C4-2B (cell line): ENCODE measurements around the gene UNC13B.

ENCODE experiments used
- H3K27ac ChIP-seq: fragments of 450-650 bp; 2 replicates; pipeline ENCODE4 v1.5.1; 2017
- CTCF ChIP-seq: fragments of 450-650 bp; conservative IDR thresholded peaks from 2 replicates; pipeline ENCODE4 v1.5.1; 2017; ENCODE audit warnings: mild to moderate bottlenecking
- ZFX ChIP-seq: fragments of 450-650 bp; IDR thresholded peaks from 2 replicates; pipeline ENCODE4 v1.6.1; 2017

UNC13B gene

GRCh38 chr9:35395706-35396101 is 233.9 kb downstream of the UNC13B start:
- TF ChIP-seq ZFX (no peak), CTCF (no peak)
- no peak overlapping the region for H3K27ac ChIP-seq

DNA sequence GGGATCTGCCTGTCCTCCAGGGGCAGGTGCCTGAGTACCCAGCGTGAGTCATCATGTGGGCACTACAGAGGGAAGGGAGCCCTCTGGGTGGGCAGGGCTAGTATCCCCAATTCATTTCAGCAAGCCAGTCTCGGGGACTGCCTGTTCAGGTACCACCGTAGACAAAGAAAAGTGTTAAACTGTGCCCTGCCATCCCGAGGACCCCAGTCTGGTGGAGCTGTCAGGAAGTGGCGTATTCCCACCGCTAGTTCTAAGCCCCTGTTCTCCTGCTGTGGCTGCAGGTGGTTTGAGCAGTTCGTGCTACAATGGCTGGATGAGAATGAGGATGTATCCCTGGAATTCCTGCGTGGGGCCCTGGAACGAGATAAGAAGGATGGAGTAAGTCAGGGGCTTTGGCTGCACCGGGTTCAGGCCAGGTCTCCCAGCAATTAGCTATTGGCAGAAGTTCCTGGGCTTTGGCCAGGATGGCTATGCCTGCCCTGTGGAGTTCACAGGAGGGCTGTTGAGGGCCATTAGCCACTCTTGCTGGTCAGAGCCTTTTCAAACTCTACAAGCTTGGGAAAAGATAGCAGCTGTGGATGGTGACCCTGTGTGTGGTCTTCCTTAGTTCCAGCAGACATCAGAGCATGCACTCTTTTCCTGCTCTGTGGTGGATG is 234.9 kb downstream of the UNC13B start:
- TF ChIP-seq ZFX, result no peak
- TF ChIP-seq CTCF, result no peak
- no peak overlapping the region for H3K27ac ChIP-seq

- no peak for TF ChIP-seq ZFX
- no peak for TF ChIP-seq CTCF
These were observed 235.4 kb downstream of the UNC13B start for GRCh38 chr9:35397216-35397698.

GRCh38 chr9:35397923-35398322 is 236.1 kb downstream of the UNC13B start:
- TF ChIP-seq CTCF, result no peak
- no peak for TF ChIP-seq ZFX

More at GRCh38 chr9:35397216-35397698, 235.4 kb downstream of the UNC13B start:
- no peak overlapping the region for H3K27ac ChIP-seq

GRCh38 chr9:35398651-35399335 is 237.0 kb downstream of the UNC13B start:
- TF ChIP-seq CTCF, result no peak
- no peak for TF ChIP-seq ZFX

More at GRCh38 chr9:35397923-35398322, 236.1 kb downstream of the UNC13B start:
- H3K27ac ChIP-seq, result no peak overlapping the region

DNA sequence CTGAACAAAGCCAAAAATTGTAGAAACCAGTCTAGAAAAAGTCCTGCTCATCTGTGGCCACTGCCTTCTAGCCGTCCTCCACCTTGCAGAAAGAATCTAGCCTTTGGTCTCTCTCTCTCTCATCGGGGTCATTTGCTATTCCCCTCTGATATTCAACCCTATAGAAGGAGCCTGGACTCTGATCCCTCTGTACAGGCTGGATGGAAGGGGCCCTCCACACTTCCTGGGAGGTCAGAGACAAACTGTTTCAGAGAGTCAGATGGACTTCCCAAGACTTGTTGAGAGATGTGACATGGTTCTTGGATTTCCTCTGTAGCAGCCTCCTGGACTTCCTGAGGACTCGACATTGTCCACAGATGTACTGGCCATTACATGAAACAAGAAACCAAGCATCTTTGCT is 243.1 kb downstream of the UNC13B start:
- no peak overlapping the region for H3K27ac ChIP-seq
- TF ChIP-seq CTCF (no peak), ZFX (no peak)

More at GRCh38 chr9:35398651-35399335, 237.0 kb downstream of the UNC13B start:
- H3K27ac ChIP-seq, result no peak overlapping the region

DNA sequence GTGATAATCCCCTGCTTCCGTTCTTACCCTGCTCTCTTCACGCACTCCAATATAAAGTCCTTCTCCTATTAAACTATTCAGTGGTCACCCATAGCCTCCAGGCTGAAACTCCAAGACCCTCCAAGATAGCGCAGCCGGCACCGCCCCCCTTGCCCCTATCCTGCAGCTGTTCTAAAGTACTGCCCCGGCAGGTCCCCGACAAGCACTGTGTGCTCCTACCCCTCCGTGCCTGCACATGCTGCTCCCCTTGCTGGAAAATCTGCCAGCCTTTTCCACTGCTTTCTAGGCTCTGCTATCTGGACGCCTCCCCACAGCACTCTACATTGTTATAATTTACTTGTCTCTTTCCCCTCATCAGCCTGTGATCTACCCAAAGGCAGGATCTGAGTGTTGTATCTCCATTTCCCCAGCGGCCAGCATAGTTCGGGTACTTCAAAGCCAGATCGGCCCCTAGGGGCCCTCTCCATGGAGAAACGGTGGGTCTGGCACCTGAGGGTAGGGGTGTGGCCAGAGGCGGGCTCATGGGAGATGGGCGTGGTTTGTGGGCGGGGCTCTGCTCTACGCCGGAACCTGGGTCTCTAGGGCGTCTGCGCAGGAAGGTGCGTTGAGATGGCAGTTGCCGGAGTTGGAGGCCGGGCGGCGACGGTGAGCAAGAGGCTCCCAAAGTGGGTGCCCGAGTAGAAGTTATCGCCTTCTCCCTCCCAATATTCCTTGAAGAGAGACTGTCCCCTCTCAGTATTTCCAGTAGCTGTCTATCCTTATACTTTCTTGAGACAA is 244.6 kb downstream of the UNC13B start:
- no peak for TF ChIP-seq ZFX
- TF ChIP-seq CTCF, result no peak
- no peak overlapping the region for H3K27ac ChIP-seq
